Measurements from ENCODE around the gene RIC3. TPM values are rescaled to one million over a fixed set of nuclear protein-coding genes. Genes with fewer than 3 reads are reported as not detected.
"Not testable (repeated sequence)": the region's sequence is repeated elsewhere in the genome, so short reads cannot be mapped to it uniquely, and the experiment has no call there.

RIC3 gene
- total RNA-seq, 1 donor from 2014 or later = 6.0 TPM

- DNase-seq (ENCODE audit: low spot score) = peak; percentile 71
These were observed 23.4 kb upstream of the RIC3 start for GRCh38 chr11:8192016-8192895.

GRCh38 chr11:8190431-8190830 lies 21.6 kb upstream of the RIC3 start:
- peak; percentile 60 for DNase-seq (ENCODE audit: low spot score)

- no peak for DNase-seq (ENCODE audit: low spot score)
These were observed 17.6 kb upstream of the RIC3 start for GRCh38 chr11:8186429-8186828.

GRCh38 chr11:8183111-8183510 lies 14.3 kb upstream of the RIC3 start:
- no peak for DNase-seq (ENCODE audit: low spot score)

GRCh38 chr11:8180469-8180868 lies 11.6 kb upstream of the RIC3 start:
- DNase-seq (ENCODE audit: low spot score) = no peak

GRCh38 chr11:8178297-8178696 lies 9.5 kb upstream of the RIC3 start:
- DNase-seq (ENCODE audit: low spot score) = no peak

GRCh38 chr11:8177136-8177535 lies 8.3 kb upstream of the RIC3 start:
- DNase-seq (ENCODE audit: low spot score) = no peak

GRCh38 chr11:8167796-8168195 lies 1.0 kb downstream of the RIC3 start:
- DNase-seq (ENCODE audit: low spot score) = peak; percentile 7

- no peak for DNase-seq (ENCODE audit: low spot score)
These were observed 4.1 kb downstream of the RIC3 start for GRCh38 chr11:8164746-8165145.

GRCh38 chr11:8161627-8162304 lies 7.1 kb downstream of the RIC3 start:
- not testable (repeated sequence) for DNase-seq (ENCODE audit: low spot score)

- DNase-seq (ENCODE audit: low spot score) = peak; percentile 34
These were observed 11.9 kb downstream of the RIC3 start for GRCh38 chr11:8156877-8157276.

- no peak for DNase-seq (ENCODE audit: low spot score)
These were observed 19.1 kb downstream of the RIC3 start for GRCh38 chr11:8149726-8150125.

- no peak for DNase-seq (ENCODE audit: low spot score)
These were observed 30.3 kb downstream of the RIC3 start for GRCh38 chr11:8138526-8138925.

- no peak for DNase-seq (ENCODE audit: low spot score)
These were observed 41.4 kb downstream of the RIC3 start for GRCh38 chr11:8127447-8127846.

GRCh38 chr11:8126649-8127289 lies 42.1 kb downstream of the RIC3 start:
- no peak for DNase-seq (ENCODE audit: low spot score)

- DNase-seq (ENCODE audit: low spot score) = no peak
These were observed 46.6 kb downstream of the RIC3 start for GRCh38 chr11:8122173-8122764.

GRCh38 chr11:8111636-8112035 lies 57.2 kb downstream of the RIC3 start:
- DNase-seq (ENCODE audit: low spot score) = no peak

GRCh38 chr11:8110396-8110795 lies 58.4 kb downstream of the RIC3 start:
- no peak for DNase-seq (ENCODE audit: low spot score)

- DNase-seq (ENCODE audit: low spot score) = no peak
These were observed 59.1 kb downstream of the RIC3 start for GRCh38 chr11:8109675-8110074.

- no peak for DNase-seq (ENCODE audit: low spot score)
These were observed 60.4 kb downstream of the RIC3 start for GRCh38 chr11:8108421-8108820.

GRCh38 chr11:8107642-8108041 lies 61.2 kb downstream of the RIC3 start:
- no peak for DNase-seq (ENCODE audit: low spot score)

- no peak for DNase-seq (ENCODE audit: low spot score)
These were observed 62.1 kb downstream of the RIC3 start for GRCh38 chr11:8106679-8107078.
